SK-N-SH (cell line): ENCODE measurements around the gene ATP5F1D.

Experiments used
- NRF1 ChIP-seq: IDR thresholded peaks from 2 replicates; pipeline ENCODE4 v1.6.1; 2012; ENCODE audit warnings: low read depth, mild to moderate bottlenecking, low read length
- TF ChIP-seq, protein P1 (sequence below): fragments of 150-350 bp; IDR thresholded peaks from 2 replicates; pipeline ENCODE4 v1.6.1; 2017; ENCODE audit warnings: antibody characterized with exemption, low read length, low read depth, borderline replicate concordance

DNA sequence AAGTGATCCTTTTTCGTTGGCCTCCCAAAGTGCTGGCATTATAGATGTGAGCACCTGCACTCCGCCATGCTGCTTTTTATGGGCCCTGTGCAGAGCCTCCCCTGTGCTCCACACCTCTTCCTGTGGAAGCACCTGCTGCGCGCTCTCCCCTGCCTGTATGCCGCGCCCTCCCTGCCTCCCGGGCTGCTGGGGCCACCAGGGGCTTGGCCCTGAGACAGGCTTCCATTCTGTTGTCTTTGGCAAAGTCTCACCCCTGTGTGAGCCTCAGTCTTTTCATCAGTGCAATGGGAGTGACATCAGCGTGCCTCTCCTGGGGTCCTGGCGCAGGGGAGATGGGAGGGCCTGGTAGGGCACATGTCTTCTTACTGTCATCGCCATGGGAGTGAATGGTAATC, 35.1 kb downstream of the ATP5F1D start:
- TF ChIP-seq, protein P1, sequence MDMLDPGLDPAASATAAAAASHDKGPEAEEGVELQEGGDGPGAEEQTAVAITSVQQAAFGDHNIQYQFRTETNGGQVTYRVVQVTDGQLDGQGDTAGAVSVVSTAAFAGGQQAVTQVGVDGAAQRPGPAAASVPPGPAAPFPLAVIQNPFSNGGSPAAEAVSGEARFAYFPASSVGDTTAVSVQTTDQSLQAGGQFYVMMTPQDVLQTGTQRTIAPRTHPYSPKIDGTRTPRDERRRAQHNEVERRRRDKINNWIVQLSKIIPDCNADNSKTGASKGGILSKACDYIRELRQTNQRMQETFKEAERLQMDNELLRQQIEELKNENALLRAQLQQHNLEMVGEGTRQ, result no peak
- TF ChIP-seq NRF1, result no peak
